IMR-90 (cell line): ENCODE results near the gene HERC4. TPM values are rescaled to one million over a fixed set of nuclear protein-coding genes. Genes with fewer than 3 reads are reported as not detected.
A peak's percentile ranks its signal among the peaks of the same experiment; 100 is the strongest.

ENCODE experiments used
- ATAC-seq: fragments of 200-7000 bp; cut with Tn5 transposase; 2 replicates; pipeline ENCODE4 v1.9.1; 2020; ENCODE audit warnings: low read depth, mild to moderate bottlenecking, moderate library complexity
- BruUV-seq: library from RNA; stranded (reverse); fragments of 400-500 nt; replicated peaks from 2 replicates; lab custom pipeline; 2021; lab: Mats Ljungman, UMichigan
- CTCF ChIA-PET: fragments of 300-600 bp; formaldehyde crosslinking; extraction: SDS; loops from one replicate; lab custom pipeline; 2021; ENCODE audit warnings: antibody characterized with exemption; lab: Yijun Ruan, JAX
- POLR2A ChIA-PET: fragments of 300-600 bp; sonication (Branson Sonifier 250); formaldehyde crosslinking; loops from one replicate; lab custom pipeline; 2022; ENCODE audit warnings: antibody characterized with exemption; ENCODE audit not compliant: unreplicated experiment; lab: Charles Lee
- DNase-seq: peaks from one replicate; pipeline ENCODE4 v3.0.0; 2013
- H2AFZ ChIP-seq: replicated peaks from 2 replicates; pipeline ENCODE3; 2013; ENCODE audit warnings: low read length, mild to moderate bottlenecking; ENCODE audit not compliant: poor library complexity
- H2AK5ac ChIP-seq: 2 replicates; pipeline ENCODE4 v1.6.1; 2013; ENCODE audit warnings: low read depth, low read length, inconsistent platforms
- H2AK9ac ChIP-seq: replicated peaks from 2 replicates; pipeline ENCODE3; 2013; ENCODE audit warnings: mild to moderate bottlenecking, low read depth, low read length, moderate library complexity; ENCODE audit not compliant: poor library complexity
- H2BK120ac ChIP-seq: 2 replicates; pipeline ENCODE4 v1.6.1; 2013; ENCODE audit warnings: low read depth, low read length, inconsistent platforms
- H2BK15ac ChIP-seq: 3 replicates; pipeline ENCODE4 v1.6.1; 2013; ENCODE audit warnings: low read depth, low read length, inconsistent platforms
- H2BK20ac ChIP-seq: 2 replicates; pipeline ENCODE4 v1.6.1; 2013; ENCODE audit warnings: low read depth, mild to moderate bottlenecking, inconsistent platforms, low read length, moderate library complexity
- H2BK5ac ChIP-seq: 2 replicates; pipeline ENCODE4 v1.6.1; 2013; ENCODE audit warnings: mild to moderate bottlenecking, low read depth, low read length, inconsistent platforms; ENCODE audit not compliant: poor library complexity, severe bottlenecking
- H3K14ac ChIP-seq: replicated peaks from 2 replicates; pipeline ENCODE4 v1.6.1; 2013; ENCODE audit warnings: low read depth, low read length, inconsistent platforms
- H3K18ac ChIP-seq: 2 replicates; pipeline ENCODE4 v1.6.1; 2013; ENCODE audit warnings: low read depth, low read length, control low read depth
- H3K23ac ChIP-seq: 2 replicates; pipeline ENCODE4 v1.6.1; 2013; ENCODE audit warnings: low read depth, low read length, inconsistent platforms
- H3K27ac ChIP-seq: 2 replicates; pipeline ENCODE4 v1.5.1; 2013; ENCODE audit warnings: mild to moderate bottlenecking, control low read depth, low read length; ENCODE audit not compliant: insufficient read depth
- H3K27me3 ChIP-seq: 2 replicates; pipeline ENCODE4 v1.6.1; 2013; ENCODE audit warnings: low read length; ENCODE audit not compliant: control insufficient read depth, insufficient read depth
- H3K36me3 ChIP-seq: 2 replicates; pipeline ENCODE4 v1.6.1; 2013; ENCODE audit warnings: low read length, mixed read lengths; ENCODE audit not compliant: control insufficient read depth, insufficient read depth
- H3K4ac ChIP-seq: 2 replicates; pipeline ENCODE4 v1.6.1; 2013; ENCODE audit warnings: low read depth, low read length, inconsistent platforms
- H3K4me1 ChIP-seq: 2 replicates; pipeline ENCODE4 v1.6.1; 2013; ENCODE audit warnings: low read length, mixed read lengths; ENCODE audit not compliant: control insufficient read depth, insufficient read depth
- H3K4me2 ChIP-seq: 2 replicates; pipeline ENCODE4 v1.6.1; 2013; ENCODE audit warnings: low read depth, mild to moderate bottlenecking, control low read depth, low read length, moderate library complexity
- H3K4me3 ChIP-seq: 2 replicates; pipeline ENCODE4 v1.5.1; 2013; ENCODE audit warnings: low read depth, mild to moderate bottlenecking, control low read depth, low read length, moderate library complexity; ENCODE audit not compliant: insufficient read depth
- H3K56ac ChIP-seq: 2 replicates; pipeline ENCODE4 v1.6.1; 2013; ENCODE audit warnings: low read length, inconsistent platforms; ENCODE audit not compliant: insufficient read depth; ENCODE audit errors: extremely low read depth
- H3K79me1 ChIP-seq, 2 experiments: 2 replicates each; pipeline ENCODE4 v1.6.1; 2013; ENCODE audit warnings: low read length in 2 of 2, inconsistent platforms in 1 of 2, low read depth in 1 of 2
- H3K9ac ChIP-seq: 2 replicates; pipeline ENCODE4 v1.6.1; 2013; ENCODE audit warnings: low read depth, low read length, control low read depth
- H3K9me1 ChIP-seq: 2 replicates; pipeline ENCODE4 v1.6.1; 2013; ENCODE audit warnings: low read length, inconsistent platforms; ENCODE audit not compliant: insufficient read depth
- H3K9me3 ChIP-seq: 2 replicates; pipeline ENCODE4 v1.6.1; 2013; ENCODE audit warnings: low read length; ENCODE audit not compliant: control insufficient read depth, insufficient read depth
- H4K20me1 ChIP-seq: 2 replicates; pipeline ENCODE4 v1.6.1; 2013; ENCODE audit warnings: low read length, inconsistent platforms; ENCODE audit not compliant: insufficient read depth
- H4K5ac ChIP-seq: 2 replicates; pipeline ENCODE4 v1.6.1; 2013; ENCODE audit warnings: mild to moderate bottlenecking, low read depth, low read length, control low read depth
- H4K8ac ChIP-seq, 2 experiments: 2 replicates each; pipeline ENCODE4 v1.6.1; 2013; ENCODE audit warnings: low read depth in 2 of 2, low read length in 2 of 2, control low read depth in 1 of 2, inconsistent platforms in 1 of 2
- H4K91ac ChIP-seq: 2 replicates; pipeline ENCODE4 v1.6.1; 2013; ENCODE audit warnings: low read depth, low read length, inconsistent platforms; ENCODE audit not compliant: insufficient read depth
- CEBPB ChIP-seq: IDR thresholded peaks from 2 replicates; pipeline ENCODE4 v1.6.1; 2012; ENCODE audit warnings: low read depth, low read length, improper control_type of control experiment
- CHD1 ChIP-seq: IDR thresholded peaks from 2 replicates; pipeline ENCODE4 v1.6.1; 2012; ENCODE audit warnings: low read depth, low read length, improper control_type of control experiment
- MAFK ChIP-seq: IDR thresholded peaks from 2 replicates; pipeline ENCODE4 v1.6.1; 2012; ENCODE audit warnings: low read depth, low read length, improper control_type of control experiment
- MAZ ChIP-seq: IDR thresholded peaks from 2 replicates; pipeline ENCODE4 v1.6.1; 2012; ENCODE audit warnings: low read depth, mild to moderate bottlenecking, low read length, improper control_type of control experiment, moderate library complexity, borderline replicate concordance
- MXI1 ChIP-seq: IDR thresholded peaks from 2 replicates; pipeline ENCODE4 v1.6.1; 2012; ENCODE audit warnings: low read depth, mild to moderate bottlenecking, low read length, moderate library complexity, borderline replicate concordance
- NFE2L2 ChIP-seq: fragments of 150-350 bp; IDR thresholded peaks from 2 replicates; pipeline ENCODE4 v1.6.1; 2016; ENCODE audit warnings: low read depth, mild to moderate bottlenecking, low read length
- RCOR1 ChIP-seq: IDR thresholded peaks from 2 replicates; pipeline ENCODE4 v1.6.1; 2012; ENCODE audit warnings: mild to moderate bottlenecking, low read length, improper control_type of control experiment; ENCODE audit not compliant: insufficient replicate concordance
- SMC3 ChIP-seq: fragments of 150-350 bp; IDR thresholded peaks from 2 replicates; pipeline ENCODE4 v1.6.1; 2016; ENCODE audit warnings: low read depth, mild to moderate bottlenecking, antibody characterized with exemption, low read length, moderate library complexity
- WGBS, 2 experiments: methylation state at CpG; one replicate each; pipeline versions ENCODE4 v1.1.5 to v1.1.7; 2013; ENCODE audit warnings: missing lambda C conversion rate in 2 of 2; ENCODE audit not compliant: insufficient read length in 1 of 2; ENCODE audit errors: extremely low coverage in 2 of 2; 5-methylcytosine and 5-hydroxymethylcytosine counted together
- dilution Hi-C: fragments of 300-500 bp; cut with HindIII; formaldehyde crosslinking; loops from one replicate; pipeline ENCODE4 v1.14.3; 2018; ENCODE audit warnings: low sequenced_read_pairs; ENCODE audit not compliant: unreplicated experiment
- in situ Hi-C: fragments of 300-500 bp; cut with MboI; formaldehyde crosslinking; loops from 3 replicates; pipeline ENCODE4 v1.14.3; 2019; ENCODE audit warnings: low sequenced_read_pairs, inconsistent platforms, mixed read lengths
- intact Hi-C: fragments of 100-400 bp; cut with micrococcal nuclease; formaldehyde crosslinking; loops from 2 replicates; pipeline ENCODE4 v1.10.0; 2022
- polyA plus RNA-seq, 3 experiments: library from polyadenylated mRNA; depleted of rRNA; stranded (reverse); fragments of >200 nt; gene quantifications; 2 replicates each; pipeline ENCODE4 v1.2.3, GENCODE V29; 2012; ENCODE audit warnings: low replicate concordance in 1 of 3
- total RNA-seq: library from RNA; depleted of rRNA; stranded (reverse); fragments of >200 nt; gene quantifications from 2 replicates; pipeline ENCODE4 v1.2.3, GENCODE V29; 2012
- TF ChIP-seq, protein P1 (sequence below): conservative IDR thresholded peaks from 2 replicates; pipeline ENCODE4 v1.5.1; 2012; ENCODE audit warnings: mild to moderate bottlenecking, low read depth, low read length, improper control_type of control experiment
- TF ChIP-seq, protein P2 (sequence below): fragments of 150-350 bp; IDR thresholded peaks from 2 replicates; pipeline ENCODE4 v1.6.1; 2016; ENCODE audit warnings: low read depth, mild to moderate bottlenecking, low read length, moderate library complexity, borderline replicate concordance
- TF ChIP-seq, protein P3 (sequence below): fragments of 150-350 bp; IDR thresholded peaks from 2 replicates; pipeline ENCODE4 v1.6.1; 2017; ENCODE audit warnings: mild to moderate bottlenecking, antibody characterized with exemption, low read length, low read depth

HERC4 gene
- total and polyA plus RNA-seq, 2 of the 4 experiments (the other 2 are of a cell fraction): 66.6 to 92.8 TPM

DNA sequence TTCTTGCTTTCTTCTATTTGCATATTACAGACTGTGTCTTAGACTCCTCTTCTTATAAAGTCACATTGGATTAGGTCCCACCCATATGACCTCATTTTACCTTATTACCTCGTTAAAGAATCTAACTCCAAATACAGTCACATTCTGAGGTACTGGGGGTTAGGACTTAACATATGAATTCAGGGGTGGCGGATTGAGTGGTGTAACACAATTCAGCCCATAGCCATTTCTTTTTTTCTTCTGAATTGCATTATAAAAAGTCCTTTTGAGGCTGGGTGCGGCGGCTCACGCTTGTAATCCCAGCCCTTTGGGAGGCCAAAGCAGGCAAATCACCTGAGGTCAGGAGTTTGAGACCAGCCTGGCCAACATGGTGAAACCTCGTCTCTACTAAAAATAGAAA lies 6.8 kb upstream of the HERC4 start:
- intact Hi-C loops: no loop called here
- DNase-seq (no peak), ATAC-seq (no peak)
- Histone ChIP-seq H3K79me1 (no peaks in the 10 kb centered on the region; a peak in 2 of 4 replicates), H4K8ac (0 out of 4 replicates have a peak overlapping the region, but pooled peaks of 1 of the 2 experiments have one; percentile 25), H3K14ac (no peak overlapping the region), H3K4me3 (no peak overlapping the region), H3K27me3 (no peaks in the 10 kb centered on the region), H2BK15ac (no peak overlapping the region), H3K9me3 (no peaks in the 10 kb centered on the region), H4K91ac (no peak overlapping the region), H4K20me1 (no peaks in the 10 kb centered on the region), H2BK20ac (peak overlapping the region; percentile 9; the same call in 1 of the 2 replicates), H2AFZ (no peak overlapping the region), H3K23ac (no peak overlapping the region), H4K5ac (no peak overlapping the region), H2BK5ac (no peak overlapping the region), H3K56ac (no peak overlapping the region), H3K27ac (no peak overlapping the region), H3K9ac (no peak overlapping the region), H3K4ac (no peak overlapping the region), H3K4me1 (peaks cover 7% of the 10 kb centered on the region; the same call in 1 of the 2 replicates), H3K36me3 (no peaks in the 10 kb centered on the region), H2AK5ac (no peak overlapping the region), H3K4me2 (no peak overlapping the region), H3K18ac (no peak overlapping the region), H3K9me1 (no peaks in the 10 kb centered on the region), H2BK120ac (no peak overlapping the region), H2AK9ac (no peak overlapping the region)
- ChIA-PET POLR2A (no interaction called here), CTCF (interaction anchor here (0.9 kb wide), 1 partner anchor 121 kb away, joined by 6 read pairs; no protein-coding TSS in a partner anchor)
- dilution Hi-C loops: no loop called here
- 100% methylated on average over 1 of the region's 6 CpGs; no CpG with 5 or more reads in 1 of the 2 experiments for WGBS, 2 experiments
- in situ Hi-C loops: loop anchor here (10.0 kb wide), 1 partner anchor 123 kb away; no protein-coding TSS in a partner anchor
- no TSS peak for BruUV-seq
- TF ChIP-seq RCOR1 (no peak), CEBPB (no peak), MAZ (no peak), SMC3 (no peak), CHD1 (no peak), NFE2L2 (no peak), MXI1 (no peak), MAFK (no peak)
- TF ChIP-seq, protein P1, sequence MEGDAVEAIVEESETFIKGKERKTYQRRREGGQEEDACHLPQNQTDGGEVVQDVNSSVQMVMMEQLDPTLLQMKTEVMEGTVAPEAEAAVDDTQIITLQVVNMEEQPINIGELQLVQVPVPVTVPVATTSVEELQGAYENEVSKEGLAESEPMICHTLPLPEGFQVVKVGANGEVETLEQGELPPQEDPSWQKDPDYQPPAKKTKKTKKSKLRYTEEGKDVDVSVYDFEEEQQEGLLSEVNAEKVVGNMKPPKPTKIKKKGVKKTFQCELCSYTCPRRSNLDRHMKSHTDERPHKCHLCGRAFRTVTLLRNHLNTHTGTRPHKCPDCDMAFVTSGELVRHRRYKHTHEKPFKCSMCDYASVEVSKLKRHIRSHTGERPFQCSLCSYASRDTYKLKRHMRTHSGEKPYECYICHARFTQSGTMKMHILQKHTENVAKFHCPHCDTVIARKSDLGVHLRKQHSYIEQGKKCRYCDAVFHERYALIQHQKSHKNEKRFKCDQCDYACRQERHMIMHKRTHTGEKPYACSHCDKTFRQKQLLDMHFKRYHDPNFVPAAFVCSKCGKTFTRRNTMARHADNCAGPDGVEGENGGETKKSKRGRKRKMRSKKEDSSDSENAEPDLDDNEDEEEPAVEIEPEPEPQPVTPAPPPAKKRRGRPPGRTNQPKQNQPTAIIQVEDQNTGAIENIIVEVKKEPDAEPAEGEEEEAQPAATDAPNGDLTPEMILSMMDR: no peak
- TF ChIP-seq, protein P2, sequence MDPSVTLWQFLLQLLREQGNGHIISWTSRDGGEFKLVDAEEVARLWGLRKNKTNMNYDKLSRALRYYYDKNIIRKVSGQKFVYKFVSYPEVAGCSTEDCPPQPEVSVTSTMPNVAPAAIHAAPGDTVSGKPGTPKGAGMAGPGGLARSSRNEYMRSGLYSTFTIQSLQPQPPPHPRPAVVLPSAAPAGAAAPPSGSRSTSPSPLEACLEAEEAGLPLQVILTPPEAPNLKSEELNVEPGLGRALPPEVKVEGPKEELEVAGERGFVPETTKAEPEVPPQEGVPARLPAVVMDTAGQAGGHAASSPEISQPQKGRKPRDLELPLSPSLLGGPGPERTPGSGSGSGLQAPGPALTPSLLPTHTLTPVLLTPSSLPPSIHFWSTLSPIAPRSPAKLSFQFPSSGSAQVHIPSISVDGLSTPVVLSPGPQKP: no peak
- TF ChIP-seq, protein P3, sequence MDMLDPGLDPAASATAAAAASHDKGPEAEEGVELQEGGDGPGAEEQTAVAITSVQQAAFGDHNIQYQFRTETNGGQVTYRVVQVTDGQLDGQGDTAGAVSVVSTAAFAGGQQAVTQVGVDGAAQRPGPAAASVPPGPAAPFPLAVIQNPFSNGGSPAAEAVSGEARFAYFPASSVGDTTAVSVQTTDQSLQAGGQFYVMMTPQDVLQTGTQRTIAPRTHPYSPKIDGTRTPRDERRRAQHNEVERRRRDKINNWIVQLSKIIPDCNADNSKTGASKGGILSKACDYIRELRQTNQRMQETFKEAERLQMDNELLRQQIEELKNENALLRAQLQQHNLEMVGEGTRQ: no peak
